ENCODE measurements around the gene GNAQ.
"Not testable (repeated sequence)": the region's sequence is repeated elsewhere in the genome, so short reads cannot be mapped to it uniquely, and the experiment has no call there.

GNAQ gene

DNA sequence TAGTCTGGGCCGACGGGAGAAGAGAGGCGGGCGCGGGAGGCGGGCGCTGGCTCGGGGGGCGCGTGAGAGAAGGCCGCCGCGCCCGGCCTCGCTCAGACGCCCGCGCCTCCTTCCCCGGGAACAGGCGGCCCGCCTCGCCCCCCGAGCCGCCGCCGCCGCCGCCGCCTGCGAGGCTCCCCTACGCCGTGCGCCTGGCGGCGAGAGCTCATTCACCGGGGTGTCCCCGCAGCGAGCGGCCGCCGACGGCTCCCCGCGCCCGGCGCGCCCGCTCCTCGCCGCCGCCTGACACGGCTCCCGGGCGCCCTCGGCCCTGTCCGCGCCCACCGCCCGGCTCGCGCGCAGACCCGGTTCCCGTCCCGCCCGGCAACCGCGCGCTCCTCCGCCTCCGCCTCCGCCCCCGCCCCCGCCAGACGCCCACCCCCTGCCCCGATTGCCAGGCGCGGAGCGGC, at the start of gene GNAQ:
Gene GNAQ, minus strand, starts transcription at position 368 of the 449 bp plus-strand sequence. CDS start 576 bp downstream, outside the sequence.
- in situ Hi-C loops (cut with HindIII; ENCODE audit: low sequenced_read_pairs): no loop called here

DNA sequence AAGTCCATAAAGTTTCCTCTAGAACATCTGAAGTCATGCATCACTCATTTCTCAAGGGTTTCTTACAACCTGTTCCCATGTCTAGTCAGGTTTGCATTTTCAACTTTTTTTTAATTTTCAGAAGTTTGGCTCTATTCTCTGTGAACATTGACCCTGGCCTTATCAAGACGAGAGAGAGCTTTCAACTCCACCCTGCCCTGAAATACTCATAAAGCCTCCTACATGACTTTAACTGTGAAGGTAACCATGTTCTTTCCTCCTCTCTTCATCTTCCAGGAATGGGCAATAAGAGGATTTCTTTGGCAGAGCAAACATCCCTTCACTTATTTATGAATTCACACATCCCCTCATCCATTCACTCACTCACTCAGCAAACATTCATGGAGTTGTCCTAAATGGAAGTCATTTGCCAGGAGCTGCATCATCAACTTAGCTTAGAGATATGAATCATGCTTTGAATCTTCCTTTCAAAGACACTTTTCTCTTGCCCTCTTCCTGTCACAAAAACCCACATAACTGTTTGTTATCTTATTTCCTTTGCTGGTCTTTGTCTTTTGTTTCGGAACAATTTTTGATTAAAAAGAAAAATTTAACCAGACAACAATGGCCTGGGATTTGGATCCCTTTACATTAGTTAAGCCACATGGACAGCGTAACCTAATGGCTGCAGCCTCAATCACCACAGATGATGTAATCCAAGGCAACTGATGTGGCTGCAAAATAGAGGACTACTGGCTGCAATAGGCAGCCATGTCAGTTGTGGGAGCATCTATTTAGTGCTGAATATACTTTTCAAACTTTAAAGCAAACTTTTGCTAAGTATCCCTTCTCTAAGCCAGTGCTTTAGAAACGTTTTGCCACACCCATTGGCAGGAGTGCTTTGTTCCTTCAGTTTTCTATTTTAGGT, 43.0 kb upstream of the GNAQ start:
- in situ Hi-C loops (cut with HindIII; ENCODE audit: low sequenced_read_pairs): no loop called here

- in situ Hi-C loops (cut with HindIII; ENCODE audit: low sequenced_read_pairs): no loop called here
These were observed 42.1 kb upstream of the GNAQ start for GRCh38 chr9:78073722-78074121.

DNA sequence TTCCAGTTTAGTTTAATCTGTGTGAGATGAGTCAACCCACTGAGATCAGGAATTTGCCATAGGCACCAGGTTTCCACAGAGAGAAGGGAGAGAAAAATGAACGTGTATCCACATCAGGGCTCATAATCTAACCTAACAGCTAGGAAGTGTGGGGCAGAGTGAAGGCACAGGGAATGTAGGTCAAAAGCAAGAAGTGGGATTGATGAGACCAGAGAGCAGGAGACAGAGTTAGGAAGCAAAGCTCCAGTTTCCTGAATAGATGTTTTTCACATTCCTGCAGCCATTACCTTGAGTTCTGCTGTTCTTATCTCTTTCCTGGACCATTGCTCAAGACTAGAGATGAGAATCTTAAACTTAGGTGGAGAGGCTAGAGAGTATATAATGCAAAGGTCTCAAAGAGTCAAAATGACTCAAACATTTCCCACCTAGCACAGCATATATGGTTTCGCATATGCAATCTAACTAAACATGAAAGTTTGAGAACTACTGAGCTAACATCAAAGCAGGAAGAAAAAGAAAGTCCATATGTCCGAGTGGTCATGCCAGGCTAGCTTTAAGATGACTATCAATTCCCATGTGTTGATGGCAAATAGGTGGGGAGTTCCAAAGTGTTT, 41.1 kb upstream of the GNAQ start:
- in situ Hi-C loops (cut with HindIII; ENCODE audit: low sequenced_read_pairs): no loop called here

GRCh38 chr9:78070521-78070920, 38.9 kb upstream of the GNAQ start:
- in situ Hi-C loops (cut with HindIII; ENCODE audit: low sequenced_read_pairs): no loop called here

GRCh38 chr9:78064075-78064474, 32.5 kb upstream of the GNAQ start:
- in situ Hi-C loops (cut with HindIII; ENCODE audit: low sequenced_read_pairs): no loop called here

- in situ Hi-C loops (cut with HindIII; ENCODE audit: low sequenced_read_pairs): no loop called here
These were observed 31.1 kb upstream of the GNAQ start for GRCh38 chr9:78062710-78063109.

- in situ Hi-C loops (cut with HindIII; ENCODE audit: low sequenced_read_pairs): not testable (repeated sequence)
These were observed 22.6 kb upstream of the GNAQ start for GRCh38 chr9:78054218-78054617.

DNA sequence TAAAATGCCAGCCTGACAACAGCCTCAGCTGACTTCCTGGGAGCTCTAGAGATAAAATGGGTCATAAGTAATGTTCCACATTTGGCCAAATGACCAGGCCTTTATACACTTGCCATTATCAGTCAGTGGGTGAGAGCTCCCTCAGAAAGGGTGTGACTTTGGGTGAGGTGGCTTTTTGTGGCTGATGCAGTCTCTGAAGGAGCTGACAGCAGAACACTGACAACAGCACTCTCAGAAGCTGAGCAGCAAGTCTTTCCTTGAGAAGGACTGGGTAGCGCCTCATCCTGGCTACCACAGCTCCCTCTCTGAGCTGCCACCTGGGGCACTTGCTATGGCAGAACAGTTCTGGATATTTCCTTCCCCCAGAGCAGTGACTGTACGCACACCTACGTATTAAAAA, 22.0 kb upstream of the GNAQ start:
- in situ Hi-C loops (cut with HindIII; ENCODE audit: low sequenced_read_pairs): no loop called here

- in situ Hi-C loops (cut with HindIII; ENCODE audit: low sequenced_read_pairs): no loop called here
These were observed 18.8 kb upstream of the GNAQ start for GRCh38 chr9:78050421-78050820.

DNA sequence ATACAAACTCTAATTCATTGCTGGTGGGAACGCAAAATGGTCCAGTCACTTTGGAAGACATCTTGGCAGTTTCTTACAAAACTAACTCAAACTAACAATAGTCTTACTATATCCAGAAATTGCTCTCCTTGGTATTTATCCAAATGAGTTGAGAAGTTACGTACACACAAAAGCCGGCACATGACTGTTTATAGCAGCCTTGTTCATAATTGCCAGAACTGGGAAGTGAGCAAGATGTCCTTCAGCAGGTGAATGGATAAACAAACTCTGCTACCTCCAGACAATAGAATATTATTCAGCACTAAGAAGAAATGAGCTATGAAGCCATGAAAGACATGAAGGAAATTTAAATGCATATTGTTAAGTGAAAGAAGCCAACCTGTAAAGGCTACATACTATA, 17.9 kb upstream of the GNAQ start:
- in situ Hi-C loops (cut with HindIII; ENCODE audit: low sequenced_read_pairs): no loop called here

DNA sequence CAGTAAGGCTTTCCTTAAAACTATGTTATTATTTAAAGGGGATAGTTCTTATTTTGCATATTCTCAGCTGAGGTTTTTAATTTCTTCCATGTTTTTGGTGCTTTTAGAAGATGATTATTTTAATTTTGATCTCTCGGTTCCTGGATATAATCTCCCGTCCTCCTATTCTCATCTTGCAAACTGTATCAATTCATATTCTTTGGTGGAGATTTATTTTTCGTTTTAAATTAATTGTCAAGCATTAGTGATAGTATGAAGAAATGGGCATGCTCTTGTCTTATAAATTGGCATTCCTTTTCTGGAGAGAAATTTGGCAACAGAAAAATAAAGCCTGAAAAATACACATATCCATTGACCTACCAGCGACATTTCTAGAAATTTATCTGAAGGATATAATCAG, 15.5 kb upstream of the GNAQ start:
- in situ Hi-C loops (cut with HindIII; ENCODE audit: low sequenced_read_pairs): no loop called here

- in situ Hi-C loops (cut with HindIII; ENCODE audit: low sequenced_read_pairs): no loop called here
These were observed 14.5 kb upstream of the GNAQ start for GRCh38 chr9:78046112-78046511.

DNA sequence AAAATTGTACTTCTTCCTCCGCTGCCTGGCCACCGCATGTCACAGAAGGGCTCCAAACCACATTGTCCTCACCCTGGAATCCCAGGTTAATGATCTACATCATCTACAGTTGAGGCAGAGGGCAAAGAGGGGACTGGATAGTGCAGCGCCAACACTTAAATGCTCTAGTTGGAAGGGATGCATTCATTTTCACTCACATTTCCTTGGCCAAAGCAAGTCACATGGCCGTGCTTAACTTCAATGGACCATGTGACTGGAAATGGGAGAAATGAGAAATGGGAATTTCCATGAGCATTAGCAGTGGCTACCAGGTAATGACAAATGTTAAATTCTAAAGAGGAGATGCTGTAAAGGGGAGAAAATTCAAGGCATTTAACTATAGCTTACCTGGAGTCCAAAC, 13.3 kb upstream of the GNAQ start:
- in situ Hi-C loops (cut with HindIII; ENCODE audit: low sequenced_read_pairs): no loop called here

GRCh38 chr9:78044189-78044588, 12.6 kb upstream of the GNAQ start:
- in situ Hi-C loops (cut with HindIII; ENCODE audit: low sequenced_read_pairs): no loop called here

DNA sequence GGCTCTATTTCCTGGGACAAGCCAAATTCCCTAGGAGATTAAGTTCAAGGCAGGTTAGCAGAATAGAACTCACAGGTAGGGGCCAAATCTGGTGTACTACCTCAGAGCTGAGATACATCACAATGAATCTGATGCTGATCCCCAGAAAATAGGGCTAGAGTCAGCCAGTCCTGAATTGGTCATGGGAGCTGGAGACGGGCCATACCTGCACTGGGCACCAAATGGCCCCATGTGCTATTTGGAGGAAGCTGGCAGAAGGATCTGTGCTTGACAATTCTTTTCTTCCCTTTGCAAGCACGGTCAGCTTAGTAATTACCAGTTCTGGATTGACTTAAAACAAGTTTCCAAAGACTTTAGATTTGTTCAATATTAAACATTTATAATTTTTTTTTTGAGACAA, 10.4 kb upstream of the GNAQ start:
- in situ Hi-C loops (cut with HindIII; ENCODE audit: low sequenced_read_pairs): no loop called here

GRCh38 chr9:78040726-78041125, 9.1 kb upstream of the GNAQ start:
- in situ Hi-C loops (cut with HindIII; ENCODE audit: low sequenced_read_pairs): no loop called here

- in situ Hi-C loops (cut with HindIII; ENCODE audit: low sequenced_read_pairs): no loop called here
These were observed 7.1 kb upstream of the GNAQ start for GRCh38 chr9:78038620-78039300.

- in situ Hi-C loops (cut with HindIII; ENCODE audit: low sequenced_read_pairs): no loop called here
These were observed 3.9 kb upstream of the GNAQ start for GRCh38 chr9:78035383-78035993.

- in situ Hi-C loops (cut with HindIII; ENCODE audit: low sequenced_read_pairs): no loop called here
These were observed 2.3 kb upstream of the GNAQ start for GRCh38 chr9:78033870-78034269.

DNA sequence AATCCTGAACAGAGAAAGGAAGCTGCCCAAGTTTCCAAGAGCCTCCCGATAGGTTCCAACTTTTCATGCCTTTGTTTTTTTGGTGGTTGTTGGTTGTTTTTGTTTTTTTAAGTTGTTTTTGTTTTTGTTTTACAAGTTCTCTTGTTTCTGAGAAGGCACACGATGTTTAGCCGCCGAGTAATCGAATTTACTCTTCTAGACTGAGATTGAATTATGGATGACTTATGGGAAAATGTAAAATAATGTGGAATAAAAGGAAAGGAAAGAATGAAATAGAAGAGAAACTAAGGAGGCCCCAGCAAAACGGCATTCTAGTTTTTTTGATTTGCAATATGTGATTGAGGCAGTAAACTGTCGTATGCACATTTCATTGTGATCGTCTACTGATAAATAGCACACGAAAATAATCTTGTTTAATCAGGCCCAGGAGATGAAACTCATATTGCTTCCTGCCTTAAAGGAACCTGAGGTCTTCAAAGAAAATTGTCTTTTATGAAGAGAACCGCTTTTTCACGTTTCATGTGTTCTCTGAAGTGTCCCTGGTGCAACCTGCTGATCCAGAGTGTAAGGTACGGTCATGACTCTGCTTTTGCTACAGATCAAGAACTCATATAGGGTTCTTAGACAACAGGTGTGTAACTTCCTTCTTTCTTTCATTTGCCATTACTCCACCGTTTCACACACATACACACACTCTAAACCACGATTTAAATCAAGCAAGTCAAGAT, 1.3 kb upstream of the GNAQ start:
- in situ Hi-C loops (cut with HindIII; ENCODE audit: low sequenced_read_pairs): no loop called here
